HepG2 (cell line): ENCODE data around the gene NR2F1-AS1. TPM values are rescaled to one million over a fixed set of nuclear protein-coding genes. Genes with fewer than 3 reads are reported as not detected.

Source experiments
- ATAC-seq: fragments of 200-7000 bp; cut with Tn5 transposase; 3 replicates; pipeline ENCODE4 v1.9.1; 2020; ENCODE audit warnings: mild to moderate bottlenecking, moderate library complexity
- BruUV-seq: library from RNA; stranded (reverse); fragments of 400-500 nt; replicated peaks from 2 replicates; lab custom pipeline; 2021; lab: Mats Ljungman, UMichigan
- CTCF ChIA-PET: fragments of 300-600 bp; formaldehyde crosslinking; extraction: SDS; loops from one replicate; lab custom pipeline; 2021; ENCODE audit warnings: low total read pairs, inconsistent platforms, low intra/inter-chr PET ratio; lab: Yijun Ruan, JAX
- POLR2A ChIA-PET: fragments of 350-600 bp; sonication (Branson Sonifier 250); formaldehyde crosslinking; loops from one replicate; lab custom pipeline; 2020; ENCODE audit warnings: antibody characterized with exemption, inconsistent platforms; lab: Yijun Ruan, JAX
- DNase-seq: peaks from one replicate; pipeline ENCODE4 v3.0.0-alpha.2; 2015; ENCODE audit warnings: low spot score
- FAIRE-seq: peaks from 3 replicates; lab custom pipeline; 2011; peaks lifted over from hg19 to GRCh38; lab: Jason Lieb, UNC
- H2AFZ ChIP-seq: one replicate; pipeline ENCODE4 v1.6.1; 2011; ENCODE audit warnings: low read length, inconsistent platforms
- H3K27ac ChIP-seq: fragments of 300-600 bp; 3 replicates; pipeline ENCODE4 v1.8.0; 2011; ENCODE audit warnings: mixed run types, mild to moderate bottlenecking, mixed read lengths, low read length, inconsistent platforms; ENCODE audit not compliant: insufficient read depth; ENCODE audit errors: extremely low read length
- H3K27me3 ChIP-seq, 2 experiments: fragments of 200-600 bp in 1 of 2; 2 replicates in 1 of 2; 3 replicates in 1 of 2; pipeline versions ENCODE4 v1.6.0 to v1.8.0; 2011; ENCODE audit warnings: low read length in 2 of 2, mild to moderate bottlenecking in 2 of 2, moderate library complexity in 2 of 2, inconsistent platforms in 1 of 2; ENCODE audit not compliant: insufficient read depth in 2 of 2, control insufficient read depth in 1 of 2
- H3K36me3 ChIP-seq, 2 experiments: fragments of 200-600 bp in 1 of 2; replicated peaks in 1 of 2; 2 replicates in 1 of 2; 3 replicates in 1 of 2; pipeline versions ENCODE4 v1.5.1 to v1.8.0; 2011; ENCODE audit warnings: low read length in 2 of 2, inconsistent platforms in 1 of 2; ENCODE audit not compliant: insufficient read depth in 2 of 2, control insufficient read depth in 1 of 2
- H3K4me1 ChIP-seq: 2 replicates; pipeline ENCODE4 v1.5.1; 2012; ENCODE audit warnings: low read length, inconsistent platforms; ENCODE audit not compliant: insufficient read depth
- H3K4me2 ChIP-seq: 2 replicates; pipeline ENCODE4 v1.6.0; 2011; ENCODE audit warnings: low read depth, low read length, inconsistent platforms
- H3K4me3 ChIP-seq, 3 experiments: fragments of 200-600 bp in 1 of 3; sonication (generic), shearing (Covaris generic) in 1 of 3; replicated peaks in 1 of 3; 2 replicates each; pipeline ENCODE4 v1.5.1; 2011 to 2016; ENCODE audit warnings: low read length in 3 of 3, inconsistent platforms in 2 of 3, low read depth in 2 of 3, mild to moderate bottlenecking in 2 of 3, control low read depth in 1 of 3, mixed read lengths in 1 of 3; ENCODE audit not compliant: insufficient read depth in 1 of 3
- H3K79me2 ChIP-seq: one replicate; pipeline ENCODE4 v1.6.1; 2011; ENCODE audit warnings: low read length, inconsistent platforms; ENCODE audit not compliant: insufficient read depth
- H3K9ac ChIP-seq: 2 replicates; pipeline ENCODE4 v1.6.0; 2011; ENCODE audit warnings: mild to moderate bottlenecking, low read depth, low read length, inconsistent platforms; ENCODE audit not compliant: insufficient read depth
- H3K9me3 ChIP-seq: 2 replicates; pipeline ENCODE4 v1.5.1; 2012; ENCODE audit warnings: mild to moderate bottlenecking, low read length
- H4K20me1 ChIP-seq: 2 replicates; pipeline ENCODE4 v1.6.0; 2011; ENCODE audit warnings: inconsistent platforms, mild to moderate bottlenecking, low read length, moderate library complexity; ENCODE audit not compliant: insufficient read depth
- AGO2 ChIP-seq: fragments of 200-400 bp; formaldehyde crosslinking; optimal IDR thresholded peaks from 2 replicates; pipeline ENCODE3; 2017; ENCODE audit warnings: mild to moderate bottlenecking, low read depth, low read length, moderate library complexity
- CREM ChIP-seq, 2 experiments: sonication (generic) in 1 of 2; formaldehyde crosslinking in 1 of 2; IDR thresholded peaks; 2 replicates each; pipeline versions ENCODE4 v1.4.0 to v1.6.1; 2016 to 2020; ENCODE audit warnings: antibody characterized with exemption in 1 of 2, mild to moderate bottlenecking in 1 of 2, missing genetic modification reagents in 1 of 2
- GATA4 ChIP-seq: sonication (generic); IDR thresholded peaks from 2 replicates; pipeline ENCODE4 v1.6.1; 2016; ENCODE audit warnings: antibody characterized with exemption, low read depth, borderline replicate concordance
- KDM5A ChIP-seq: fragments of 200-600 bp; sonication (generic); IDR thresholded peaks from 2 replicates; pipeline ENCODE4 v1.7.0; 2018; ENCODE audit warnings: antibody characterized with exemption, mild to moderate bottlenecking, low read length, borderline replicate concordance
- POLR2G ChIP-seq: fragments of 200-400 bp; formaldehyde crosslinking; IDR thresholded peaks from 2 replicates; pipeline ENCODE4 v1.6.1; 2018; ENCODE audit warnings: mild to moderate bottlenecking, low read depth, low read length, moderate library complexity
- RBFOX2 ChIP-seq: fragments of 200-400 bp; formaldehyde crosslinking; IDR thresholded peaks from 2 replicates; pipeline ENCODE4 v1.6.1; 2017; ENCODE audit warnings: low read depth, mild to moderate bottlenecking, low read length
- RBM22 ChIP-seq: fragments of 200-400 bp; formaldehyde crosslinking; optimal IDR thresholded peaks from 2 replicates; pipeline ENCODE3; 2017; ENCODE audit warnings: mild to moderate bottlenecking, low read length, moderate library complexity
- SIX1 ChIP-seq: sonication (generic); formaldehyde crosslinking; IDR thresholded peaks from 2 replicates; pipeline ENCODE4 v1.4.0; 2020; ENCODE audit warnings: missing genetic modification reagents, borderline replicate concordance
- XBP1 ChIP-seq: sonication (generic); formaldehyde crosslinking; IDR thresholded peaks from 2 replicates; pipeline ENCODE4 v1.5.0; 2020; ENCODE audit warnings: missing genetic modification reagents
- ZBTB38 ChIP-seq: sonication (generic); formaldehyde crosslinking; IDR thresholded peaks from 2 replicates; pipeline ENCODE4 v1.5.1; 2020; ENCODE audit warnings: mild to moderate bottlenecking, missing genetic modification reagents
- ZNF253 ChIP-seq: sonication (generic); formaldehyde crosslinking; IDR thresholded peaks from 2 replicates; pipeline ENCODE4 v1.8.0; 2022; ENCODE audit warnings: mild to moderate bottlenecking, missing genetic modification reagents, borderline replicate concordance
- ZNF605 ChIP-seq: sonication (generic); formaldehyde crosslinking; IDR thresholded peaks from 2 replicates; pipeline ENCODE4 v1.8.0; 2022; ENCODE audit warnings: mild to moderate bottlenecking, missing genetic modification reagents
- ZNF615 ChIP-seq: sonication (generic); formaldehyde crosslinking; IDR thresholded peaks from 2 replicates; pipeline ENCODE4 v1.5.0; 2020; ENCODE audit warnings: mild to moderate bottlenecking, missing genetic modification reagents, borderline replicate concordance
- WGBS: methylation state at CpG from one replicate; pipeline ENCODE4 v1.1.6; 2017; ENCODE audit warnings: low lambda C conversion rate; 5-methylcytosine and 5-hydroxymethylcytosine counted together
- in situ Hi-C: cut with HindIII; loops from 2 replicates; pipeline ENCODE4 v1.10.0; 2017; ENCODE audit warnings: low pct_unique_long_range_greater_than_20kb; ENCODE audit not compliant: extremely low pct_ligation_motif_present
- intact Hi-C: fragments of 100-400 bp; cut with micrococcal nuclease; formaldehyde crosslinking; loops from one replicate; pipeline ENCODE4 v1.10.0; 2022; ENCODE audit not compliant: unreplicated experiment
- polyA plus RNA-seq, 8 experiments: library from polyadenylated mRNA; depleted of rRNA in 3 of 8; stranded (reverse) in 7 of 8; unstranded in 1 of 8; fragments of >200 nt; fragmentation: Illumina TruSeq in 4 of 8; extraction: Trizol in 4 of 8; gene quantifications; 2 replicates each; pipeline versions ENCODE4 v1.2.1 to v1.2.3, GENCODE V29; 2011 to 2016; ENCODE audit warnings: low read depth in 4 of 8, missing spikeins in 1 of 8, mixed read lengths in 1 of 8; ENCODE audit not compliant: insufficient read depth in 1 of 8
- total RNA-seq, 5 experiments: library from RNA; depleted of rRNA; stranded (reverse); fragments of >200 nt; fragmentation: Illumina TruSeq; extraction: Trizol; gene quantifications; 2 replicates each; pipeline ENCODE4 v1.2.3, GENCODE V29; 2016; ENCODE audit warnings: low read depth in 1 of 5
- TF ChIP-seq, protein P1 (sequence below): sonication (generic); formaldehyde crosslinking; IDR thresholded peaks from 2 replicates; pipeline ENCODE4 v1.4.0; 2020; ENCODE audit warnings: missing genetic modification reagents, borderline replicate concordance
- TF ChIP-seq, protein P2 (sequence below): sonication (generic); formaldehyde crosslinking; IDR thresholded peaks from 2 replicates; pipeline ENCODE4 v1.8.1; 2023; ENCODE audit warnings: mild to moderate bottlenecking, missing genetic modification reagents
- TF ChIP-seq, protein P3 (sequence below): sonication (generic); formaldehyde crosslinking; IDR thresholded peaks from 2 replicates; pipeline ENCODE4 v1.5.1; 2020; ENCODE audit warnings: mild to moderate bottlenecking, missing genetic modification reagents, moderate library complexity

Gene NR2F1-AS1
- total and polyA plus RNA-seq, 2 of the 13 experiments (the other 11 are each of a cell fraction or from before 2014, with no cell fraction given), result 2.8 TPM

- Histone ChIP-seq H3K4me3 (no peak overlapping the region), H3K4me1 (peaks cover 43% of the 10 kb centered on the region), H3K27ac (no peak overlapping the region), H4K20me1 (peaks cover 34% of the 10 kb centered on the region), H2AFZ (no peak overlapping the region), H3K9ac (no peak overlapping the region), H3K4me2 (no peak overlapping the region), H3K79me2 (peaks cover 16% of the 10 kb centered on the region), H3K27me3 (0 out of 5 replicates have a peak, but pooled peaks cover 0 to 6% of the 10 kb centered on the region in 2 experiments), H3K36me3 (peaks cover 7 to 36% of the 10 kb centered on the region in 2 experiments), H3K9me3 (no peaks in the 10 kb centered on the region)
- TF ChIP-seq ZNF253 (CRISPR knock-in tag) (no peak), KDM5A (no peak), ZNF615 (CRISPR knock-in tag) (no peak), GATA4 (no peak), XBP1 (no peak), AGO2 (peak; percentile 98), SIX1 (no peak), RBM22 (peak; percentile 51), ZNF605 (no peak), RBFOX2 (peak; percentile 82), CREM (IDR thresholded peaks at IDR 0.05) (no peak), CREM (CRISPR knock-in tag; IDR thresholded peaks at IDR 0.05) (no peak), POLR2G (0 out of 2 replicates have a peak, but pooled peaks have one; percentile 30), ZBTB38 (peak; percentile 47; the same call in 1 of the 2 replicates)
- TF ChIP-seq, protein P1, sequence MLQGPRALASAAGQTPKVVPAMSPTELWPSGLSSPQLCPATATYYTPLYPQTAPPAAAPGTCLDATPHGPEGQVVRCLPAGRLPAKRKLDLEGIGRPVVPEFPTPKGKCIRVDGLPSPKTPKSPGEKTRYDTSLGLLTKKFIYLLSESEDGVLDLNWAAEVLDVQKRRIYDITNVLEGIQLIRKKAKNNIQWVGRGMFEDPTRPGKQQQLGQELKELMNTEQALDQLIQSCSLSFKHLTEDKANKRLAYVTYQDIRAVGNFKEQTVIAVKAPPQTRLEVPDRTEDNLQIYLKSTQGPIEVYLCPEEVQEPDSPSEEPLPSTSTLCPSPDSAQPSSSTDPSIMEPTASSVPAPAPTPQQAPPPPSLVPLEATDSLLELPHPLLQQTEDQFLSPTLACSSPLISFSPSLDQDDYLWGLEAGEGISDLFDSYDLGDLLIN, result no peak
- TF ChIP-seq, protein P2, sequence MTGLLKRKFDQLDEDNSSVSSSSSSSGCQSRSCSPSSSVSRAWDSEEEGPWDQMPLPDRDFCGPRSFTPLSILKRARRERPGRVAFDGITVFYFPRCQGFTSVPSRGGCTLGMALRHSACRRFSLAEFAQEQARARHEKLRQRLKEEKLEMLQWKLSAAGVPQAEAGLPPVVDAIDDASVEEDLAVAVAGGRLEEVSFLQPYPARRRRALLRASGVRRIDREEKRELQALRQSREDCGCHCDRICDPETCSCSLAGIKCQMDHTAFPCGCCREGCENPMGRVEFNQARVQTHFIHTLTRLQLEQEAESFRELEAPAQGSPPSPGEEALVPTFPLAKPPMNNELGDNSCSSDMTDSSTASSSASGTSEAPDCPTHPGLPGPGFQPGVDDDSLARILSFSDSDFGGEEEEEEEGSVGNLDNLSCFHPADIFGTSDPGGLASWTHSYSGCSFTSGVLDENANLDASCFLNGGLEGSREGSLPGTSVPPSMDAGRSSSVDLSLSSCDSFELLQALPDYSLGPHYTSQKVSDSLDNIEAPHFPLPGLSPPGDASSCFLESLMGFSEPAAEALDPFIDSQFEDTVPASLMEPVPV (CRISPR knock-in tag), result no peak
- TF ChIP-seq, protein P3, sequence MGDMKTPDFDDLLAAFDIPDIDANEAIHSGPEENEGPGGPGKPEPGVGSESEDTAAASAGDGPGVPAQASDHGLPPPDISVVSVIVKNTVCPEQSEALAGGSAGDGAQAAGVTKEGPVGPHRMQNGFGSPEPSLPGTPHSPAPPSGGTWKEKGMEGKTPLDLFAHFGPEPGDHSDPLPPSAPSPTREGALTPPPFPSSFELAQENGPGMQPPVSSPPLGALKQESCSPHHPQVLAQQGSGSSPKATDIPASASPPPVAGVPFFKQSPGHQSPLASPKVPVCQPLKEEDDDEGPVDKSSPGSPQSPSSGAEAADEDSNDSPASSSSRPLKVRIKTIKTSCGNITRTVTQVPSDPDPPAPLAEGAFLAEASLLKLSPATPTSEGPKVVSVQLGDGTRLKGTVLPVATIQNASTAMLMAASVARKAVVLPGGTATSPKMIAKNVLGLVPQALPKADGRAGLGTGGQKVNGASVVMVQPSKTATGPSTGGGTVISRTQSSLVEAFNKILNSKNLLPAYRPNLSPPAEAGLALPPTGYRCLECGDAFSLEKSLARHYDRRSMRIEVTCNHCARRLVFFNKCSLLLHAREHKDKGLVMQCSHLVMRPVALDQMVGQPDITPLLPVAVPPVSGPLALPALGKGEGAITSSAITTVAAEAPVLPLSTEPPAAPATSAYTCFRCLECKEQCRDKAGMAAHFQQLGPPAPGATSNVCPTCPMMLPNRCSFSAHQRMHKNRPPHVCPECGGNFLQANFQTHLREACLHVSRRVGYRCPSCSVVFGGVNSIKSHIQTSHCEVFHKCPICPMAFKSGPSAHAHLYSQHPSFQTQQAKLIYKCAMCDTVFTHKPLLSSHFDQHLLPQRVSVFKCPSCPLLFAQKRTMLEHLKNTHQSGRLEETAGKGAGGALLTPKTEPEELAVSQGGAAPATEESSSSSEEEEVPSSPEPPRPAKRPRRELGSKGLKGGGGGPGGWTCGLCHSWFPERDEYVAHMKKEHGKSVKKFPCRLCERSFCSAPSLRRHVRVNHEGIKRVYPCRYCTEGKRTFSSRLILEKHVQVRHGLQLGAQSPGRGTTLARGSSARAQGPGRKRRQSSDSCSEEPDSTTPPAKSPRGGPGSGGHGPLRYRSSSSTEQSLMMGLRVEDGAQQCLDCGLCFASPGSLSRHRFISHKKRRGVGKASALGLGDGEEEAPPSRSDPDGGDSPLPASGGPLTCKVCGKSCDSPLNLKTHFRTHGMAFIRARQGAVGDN (CRISPR knock-in tag), result 0 out of 2 replicates have a peak, but pooled peaks have one; percentile 13
- no peak for DNase-seq
- no peak for FAIRE-seq
- ChIA-PET POLR2A (no interaction called here), CTCF (no interaction called here)
- intact Hi-C loops (no loop called here), in situ Hi-C loops (no loop called here)
- peak; percentile 24 for ATAC-seq
- WGBS, result 97% methylated on average over 36 of the region's 37 CpGs
- BruUV-seq, result no TSS peak
These were observed 13.8 kb upstream of the NR2F1-AS1 start for GRCh38 chr5:93594591-93595419.
